Adrenal gland (tissue), 12 donors: ENCODE measurements around the gene SPOCK1. TPM values are rescaled to one million over a fixed set of nuclear protein-coding genes. Genes with fewer than 3 reads are reported as not detected.

Experiments
- DNase-seq, 7 donors: peaks; one replicate each; pipeline ENCODE4 v3.0.0-alpha.2; 2019 to 2020
- H3K27ac ChIP-seq, 5 donors: fragments of 200-600 bp; sonication (generic) in 4 of 5; 1 replicate in 3 of 5; 2 replicates in 2 of 5; pipeline versions ENCODE4 v1.5.1 to v1.8.0; 2016 to 2020; ENCODE audit warnings: mild to moderate bottlenecking in 1 of 5
- H3K27me3 ChIP-seq: fragments of 200-600 bp; 2 replicates; pipeline ENCODE4 v1.8.0; 2021
- H3K36me3 ChIP-seq, 2 donors: fragments of 200-600 bp; replicated peaks in 1 of 2; 1 replicate in 1 of 2; 2 replicates in 1 of 2; pipeline versions ENCODE4 v1.5.1 to v1.8.0; 2018 to 2022
- H3K4me1 ChIP-seq, 2 donors: fragments of 200-600 bp; replicated peaks in 1 of 2; 1 replicate in 1 of 2; 2 replicates in 1 of 2; pipeline versions ENCODE4 v1.5.1 to v1.8.0; 2018 to 2021
- H3K4me3 ChIP-seq, 4 donors: fragments of 200-600 bp; sonication (generic) in 3 of 4; one replicate each; pipeline ENCODE4 v1.5.1; 2016 to 2018
- H3K9me3 ChIP-seq, 3 donors: fragments of 200-600 bp; sonication (generic) in 1 of 3; replicated peaks in 1 of 3; 1 replicate in 2 of 3; 2 replicates in 1 of 3; pipeline versions ENCODE4 v1.5.1 to v1.8.0; 2016 to 2021
- CTCF ChIP-seq, 6 experiments: fragments of 450-650 bp in 4 of 6; fragments of 200-600 bp in 2 of 6; sonication (generic) in 1 of 6; IDR thresholded peaks; 1 replicate in 5 of 6; 2 replicates in 1 of 6; pipeline versions ENCODE4 v1.5.1 to v1.8.0; 2016 to 2021; ENCODE audit warnings: antibody characterized with exemption in 6 of 6, mild to moderate bottlenecking in 2 of 6, moderate library complexity in 1 of 6
- POLR2A ChIP-seq, 2 donors: fragments of 450-650 bp; IDR thresholded peaks; one replicate each; pipeline ENCODE4 v1.6.1; 2017; ENCODE audit warnings: antibody characterized with exemption in 2 of 2, mild to moderate bottlenecking in 2 of 2, moderate library complexity in 1 of 2
- WGBS, 4 donors: extraction: QIAGEN DNeasy Blood & Tissue Kit in 2 of 4; methylation state at CpG; one replicate each; pipeline versions ENCODE4 v1.1.5 to v1.1.7; 2013 to 2017; 5-methylcytosine and 5-hydroxymethylcytosine counted together
- intact Hi-C, 2 donors: fragments of 100-400 bp; cut with DNase I; formaldehyde crosslinking; loops; one replicate each; pipeline versions ENCODE4 v1.14.1 to v1.15.0; 2022 to 2023
- polyA plus RNA-seq, 3 donors: library from polyadenylated mRNA; stranded (reverse); fragments of 200-250 nt in 2 of 3; fragments of 350-450 nt in 1 of 3; fragmentation: Illumina TruSeq in 1 of 3; extraction: RNeasy Lipid Tissue Mini Kit (QIAGEN cat#74804) in 1 of 3; gene quantifications; one replicate each; pipeline ENCODE4 v1.2.3, GENCODE V29; 2013 to 2014
- total RNA-seq, 9 donors: library from RNA; depleted of rRNA in 4 of 9; stranded (reverse); fragments of >200 nt in 4 of 9; fragments of 120-200 nt in 1 of 9; fragmentation: NEBNext Ultra II Directional in 1 of 9; extraction: Animal tissue kit (Norgen Biotek cat#: 25700) in 1 of 9; gene quantifications; one replicate each; pipeline versions ENCODE4 v1.1.0 to v1.2.4, GENCODE V29; 2013 to 2023
- donor health status: healthy with polysubstance abuse.
- donor health status: Bipolar disorder and iron deficiency.
- donor health status: DM: yes; HTN: yes; CAD: no.
- donor health status: DM: no; HTN: no; CAD: no.
- donor health status: DM: no; HTN: no; CAD: no.
- donor health status: DM: yes; HTN: yes; CAD: no.

Gene SPOCK1
- total and polyA plus RNA-seq, 12 donors, result 5.4 to 102 (median 55.6) TPM

- 82 to 90% (median 86%) methylated on average over 9 to 11 of the region's 11 CpGs for WGBS, 4 donors
- no peak for DNase-seq
- Histone ChIP-seq H3K27ac (no peak overlapping the region), H3K36me3 (no peaks in the 10 kb centered on the region), H3K27me3 (no peaks in the 10 kb centered on the region), H3K9me3 (no peaks in the 10 kb centered on the region), H3K4me1 (no peaks in the 10 kb centered on the region), H3K4me3 (no peak overlapping the region)
- TF ChIP-seq POLR2A (IDR thresholded peaks at IDR 0.05), result no peak
- no peak for TF ChIP-seq CTCF (IDR thresholded peaks at IDR 0.05)
- intact Hi-C loops, result no loop called here
Measured at GRCh38 chr5:137375741-137376526, 123.2 kb downstream of the SPOCK1 start.

DNA sequence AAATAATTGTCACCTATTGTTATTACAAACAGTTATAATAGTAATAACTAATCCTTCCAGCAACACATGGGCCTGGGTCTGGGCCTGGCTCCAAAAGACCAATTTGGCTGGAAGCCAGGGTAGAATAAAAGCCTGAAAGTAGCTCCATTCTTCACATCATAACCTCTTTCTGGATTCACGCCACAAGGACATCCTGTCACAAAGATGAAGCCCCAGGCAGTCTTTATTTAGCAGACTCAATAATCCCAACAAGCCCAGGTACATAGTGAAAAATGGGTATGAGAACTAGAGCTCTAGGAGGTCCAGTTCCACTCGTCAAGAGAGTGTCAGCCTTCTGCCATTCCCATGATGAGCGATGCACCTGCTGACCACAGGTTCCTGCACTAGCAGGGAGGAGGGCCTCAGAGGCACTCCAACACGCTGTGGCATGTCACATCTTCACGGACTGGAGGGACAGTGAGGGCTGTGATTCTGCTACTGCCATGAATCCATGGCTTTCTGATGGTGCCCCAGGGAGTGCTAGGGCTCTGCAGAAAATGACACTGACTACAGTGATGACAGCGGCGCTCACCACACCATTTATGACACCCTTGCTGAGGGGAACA is 124.9 kb downstream of the SPOCK1 start:
- TF ChIP-seq CTCF (IDR thresholded peaks at IDR 0.05) (no peak), POLR2A (IDR thresholded peaks at IDR 0.05) (no peak)
- H3K4me3 ChIP-seq, result no peak overlapping the region
- H3K36me3 ChIP-seq, result no peaks in the 10 kb centered on the region
- WGBS, 4 donors, result 60 to 85% (median 70%) methylated on average over 7 of the region's 7 CpGs
- no peaks in the 10 kb centered on the region for H3K9me3 ChIP-seq
- intact Hi-C loops, result no loop called here
- H3K27me3 ChIP-seq, result no peaks in the 10 kb centered on the region
- no peaks in the 10 kb centered on the region for H3K4me1 ChIP-seq
- peak in 1 of 7 donors; percentile 63 for DNase-seq
- no peak overlapping the region for H3K27ac ChIP-seq

DNA sequence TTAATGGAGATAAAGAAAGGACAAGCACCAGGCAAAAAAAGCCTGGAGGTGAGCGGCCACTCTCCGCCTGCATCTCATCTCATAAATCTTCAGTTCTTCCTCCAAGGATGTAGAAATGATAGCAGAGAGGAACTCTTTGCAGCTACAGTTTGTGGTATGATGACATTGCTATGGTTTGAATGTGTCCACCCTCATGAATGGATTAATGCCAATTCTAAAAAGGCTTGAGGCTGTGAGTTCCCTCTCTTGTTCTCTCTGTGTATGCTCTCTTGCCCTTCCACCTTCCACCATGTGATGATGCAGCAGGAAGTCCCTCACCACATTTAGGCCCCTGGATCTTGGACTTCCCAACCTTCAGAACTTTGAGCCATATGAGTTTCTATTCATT is 126.4 kb downstream of the SPOCK1 start:
- H3K36me3 ChIP-seq, result no peaks in the 10 kb centered on the region
- TF ChIP-seq CTCF (IDR thresholded peaks at IDR 0.05) (no peak), POLR2A (IDR thresholded peaks at IDR 0.05) (no peak)
- no peaks in the 10 kb centered on the region for H3K27me3 ChIP-seq
- no peak for DNase-seq
- H3K4me1 ChIP-seq, result no peaks in the 10 kb centered on the region
- H3K9me3 ChIP-seq, result no peaks in the 10 kb centered on the region
- intact Hi-C loops, result no loop called here
- 79 to 92% (median 81%) methylated on average over 2 of the region's 2 CpGs for WGBS, 4 donors
- no peak overlapping the region for H3K4me3 ChIP-seq
- H3K27ac ChIP-seq, result no peak overlapping the region

GRCh38 chr5:137372016-137372772 is 126.9 kb downstream of the SPOCK1 start:
- TF ChIP-seq CTCF (IDR thresholded peaks at IDR 0.05) (no peak), POLR2A (IDR thresholded peaks at IDR 0.05) (no peak)
- Histone ChIP-seq H3K4me1 (no peaks in the 10 kb centered on the region), H3K36me3 (no peaks in the 10 kb centered on the region), H3K27me3 (no peaks in the 10 kb centered on the region), H3K9me3 (no peaks in the 10 kb centered on the region), H3K27ac (no peak overlapping the region), H3K4me3 (no peak overlapping the region)
- 65 to 73% (median 66%) methylated on average over 2 of the region's 2 CpGs for WGBS, 4 donors
- intact Hi-C loops, result no loop called here
- no peak for DNase-seq
